HTERT RPE-1 (cell line): Measurements from ENCODE around the gene CCS.
"Not testable (repeated sequence)": the region's sequence is repeated elsewhere in the genome, so short reads cannot be mapped to it uniquely, and the experiment has no call there.

Experiments
- in situ Hi-C: fragments of 300-500 bp; cut with MboI; formaldehyde crosslinking; loops from 4 replicates; pipeline ENCODE4 v1.14.3; 2020; ENCODE audit warnings: low sequenced_read_pairs

Gene CCS

DNA sequence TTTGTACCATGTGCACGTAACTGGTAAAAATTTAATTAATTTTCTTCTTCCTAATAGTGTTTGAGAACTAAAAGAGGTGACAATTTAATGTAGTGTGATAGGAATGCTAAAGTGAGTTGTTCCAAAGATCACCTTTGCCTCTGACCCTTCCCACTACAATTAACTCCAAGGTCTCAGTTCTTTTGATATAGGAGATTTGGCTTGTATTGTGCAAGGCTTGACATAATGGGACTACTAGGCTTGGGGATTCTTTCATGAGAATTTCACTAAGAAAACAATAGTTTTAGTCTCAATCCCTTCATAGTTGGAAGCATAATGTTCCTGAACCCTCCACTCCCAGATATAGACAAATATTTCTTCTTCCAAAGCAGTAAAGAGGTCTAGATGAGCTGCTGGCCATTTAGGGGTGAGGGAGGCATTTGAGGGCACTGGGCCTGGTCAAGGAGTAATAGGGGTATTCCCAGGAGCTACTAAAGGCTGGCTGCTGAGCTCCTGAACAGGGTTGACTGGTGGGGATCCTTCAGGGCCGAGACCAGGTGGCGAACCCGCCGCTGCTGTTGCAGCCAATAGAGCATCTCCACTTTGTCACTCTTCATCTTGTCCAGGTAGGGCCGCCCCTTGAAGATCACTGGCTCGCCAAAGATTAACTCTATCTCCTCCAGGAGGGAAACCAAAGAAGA lies 2.8 kb upstream of the CCS start:
- in situ Hi-C loops: no loop called here

DNA sequence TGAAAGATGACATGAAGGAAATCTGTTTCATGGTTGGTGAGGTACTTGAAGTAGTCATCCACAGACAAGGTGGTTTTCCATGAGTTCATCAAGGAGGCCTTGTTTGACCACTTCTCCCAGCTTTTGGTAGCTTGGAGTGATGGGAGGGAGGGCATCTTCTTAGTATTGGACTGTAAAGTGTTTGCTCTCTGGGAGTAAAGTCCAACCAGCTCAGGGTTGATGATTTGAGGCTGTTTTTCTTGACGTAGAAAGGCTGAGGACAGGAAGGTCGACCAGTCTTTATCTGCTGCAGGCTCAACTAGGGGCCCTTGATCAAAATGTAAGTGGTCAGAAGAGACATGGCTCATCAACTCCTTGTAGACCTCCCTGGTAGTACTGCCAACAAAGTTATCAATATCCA lies 1.8 kb upstream of the CCS start:
- in situ Hi-C loops: no loop called here

DNA sequence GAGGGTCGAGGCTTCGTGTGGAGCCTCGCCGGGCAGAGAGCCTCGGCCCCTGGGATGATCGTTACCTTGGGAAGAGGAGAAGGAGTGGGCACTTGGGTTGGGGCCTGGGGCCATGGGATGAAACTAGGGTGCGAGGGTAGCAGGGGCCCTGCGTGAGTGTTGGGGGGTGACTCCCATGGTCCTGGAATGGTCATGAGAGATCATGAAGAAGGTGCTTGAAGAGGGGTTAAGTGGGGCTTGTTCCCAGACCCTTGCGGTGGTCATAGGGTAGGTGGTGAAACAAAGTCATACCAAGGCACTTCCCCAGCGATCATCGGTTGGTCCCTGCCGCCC lies 284 bp downstream of the CCS start:
- in situ Hi-C loops: no loop called here

DNA sequence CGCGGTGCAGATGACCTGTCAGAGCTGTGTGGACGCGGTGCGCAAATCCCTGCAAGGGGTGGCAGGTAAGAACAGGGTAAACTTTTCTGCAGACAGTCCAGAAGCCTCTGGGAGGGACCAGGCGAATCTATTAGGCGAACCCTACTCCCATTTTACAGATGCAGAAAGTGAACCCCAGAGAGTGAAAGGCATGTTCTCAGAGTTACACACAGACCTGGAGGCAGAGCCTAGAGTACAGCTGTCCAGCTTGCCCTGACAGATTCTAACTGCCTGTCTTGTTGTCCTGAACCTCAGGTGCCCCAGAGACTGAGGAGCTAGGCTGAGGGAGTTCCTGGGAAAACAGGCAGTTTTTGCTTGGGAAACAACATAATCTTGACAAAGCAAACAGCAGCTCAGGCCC lies 665 bp downstream of the CCS start:
- in situ Hi-C loops: no loop called here

DNA sequence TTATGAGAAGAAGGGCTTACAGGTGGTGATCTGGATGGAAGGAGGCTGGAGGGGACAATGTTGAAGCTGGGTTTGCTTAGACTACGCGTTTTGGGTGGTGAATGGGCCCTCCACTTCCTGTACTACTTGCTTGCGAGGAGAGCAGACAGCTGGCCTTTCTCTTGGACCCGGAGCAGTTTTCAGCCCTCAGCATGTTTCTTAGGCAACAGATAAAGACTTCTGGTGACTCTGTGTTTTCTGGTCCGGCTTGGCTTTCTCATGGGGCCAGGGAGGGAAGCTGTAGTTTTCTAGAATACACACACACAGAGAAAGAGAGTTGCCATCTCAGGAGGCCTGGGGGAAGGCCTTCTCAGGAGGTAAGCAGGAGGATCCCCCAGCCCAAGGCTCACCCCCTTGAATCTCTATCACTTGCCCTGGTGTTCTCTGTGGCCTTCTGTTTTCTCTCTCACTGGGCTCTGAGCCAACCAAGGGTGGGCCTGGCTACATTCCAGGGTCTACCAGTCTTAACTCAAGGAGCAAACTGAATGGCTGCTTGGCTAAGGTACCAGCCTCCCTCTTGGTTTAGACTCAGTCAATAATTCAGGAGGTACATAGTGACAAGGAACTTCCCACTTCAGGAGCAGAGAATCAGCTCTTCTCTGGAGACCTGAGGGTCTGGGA lies 2.4 kb downstream of the CCS start:
- in situ Hi-C loops: no loop called here

DNA sequence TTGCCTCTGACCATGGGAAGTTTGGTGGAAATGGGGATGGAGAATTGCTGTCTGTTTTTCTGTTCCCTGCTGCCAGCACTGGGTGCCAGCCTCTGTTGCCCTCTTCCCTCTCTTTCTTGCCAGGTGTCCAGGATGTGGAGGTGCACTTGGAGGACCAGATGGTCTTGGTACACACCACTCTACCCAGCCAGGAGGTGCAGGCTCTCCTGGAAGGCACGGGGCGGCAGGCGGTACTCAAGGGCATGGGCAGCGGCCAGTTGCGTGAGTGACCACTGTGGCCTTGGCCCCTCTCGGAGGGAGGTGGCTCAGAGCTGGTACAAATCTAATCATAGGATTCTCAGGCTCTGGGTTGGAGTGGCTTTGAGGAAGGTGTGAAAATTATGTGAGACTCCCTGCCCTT lies 6.0 kb downstream of the CCS start:
- in situ Hi-C loops: no loop called here

DNA sequence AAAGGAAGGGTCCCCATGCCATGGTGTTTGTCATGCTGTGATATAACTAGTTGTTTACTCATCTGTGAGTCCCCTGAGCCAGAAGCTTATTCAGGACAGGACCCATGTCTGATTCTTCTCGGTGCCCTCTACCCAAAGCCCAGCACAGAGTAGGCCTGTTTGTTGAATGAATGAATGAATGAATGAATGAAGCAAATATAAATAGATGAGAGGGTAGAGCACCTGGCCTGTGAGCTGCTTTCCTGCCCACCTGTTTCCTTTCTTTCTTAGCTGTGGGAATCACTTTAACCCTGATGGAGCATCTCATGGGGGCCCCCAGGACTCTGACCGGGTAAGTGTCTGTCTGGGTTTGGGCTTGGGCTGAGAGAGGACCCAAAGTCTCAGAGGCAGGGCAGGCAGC lies 7.2 kb downstream of the CCS start:
- in situ Hi-C loops: no loop called here

DNA sequence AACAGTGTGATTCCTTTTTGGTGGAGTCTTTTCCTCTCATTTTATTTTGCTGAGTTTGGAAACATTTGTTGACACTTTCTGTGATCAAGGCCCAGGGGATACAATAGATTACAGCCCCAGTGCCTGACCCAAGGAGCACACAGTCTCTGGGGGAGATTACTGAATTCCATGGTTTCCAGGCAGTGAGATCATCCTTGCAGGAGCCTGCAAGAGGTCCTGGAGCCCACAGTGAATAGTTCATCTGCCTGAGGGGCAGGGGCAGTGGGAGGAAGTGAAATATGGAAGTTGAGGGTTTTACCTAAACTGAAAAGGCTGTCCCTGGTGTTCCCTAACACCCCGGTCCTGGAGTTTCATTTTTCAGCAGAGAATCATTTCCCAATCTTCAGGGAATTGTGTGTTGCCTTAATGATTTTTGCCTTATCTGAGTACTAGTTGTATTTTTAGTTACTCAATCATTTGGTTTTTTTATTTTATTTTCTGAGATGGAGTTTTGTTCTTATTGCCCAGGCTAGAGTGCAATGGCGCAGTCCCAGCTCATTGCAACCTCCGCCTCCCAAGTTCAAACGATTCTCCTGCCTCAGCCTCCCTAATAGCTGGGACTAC lies 7.7 kb downstream of the CCS start:
- in situ Hi-C loops: no loop called here

DNA sequence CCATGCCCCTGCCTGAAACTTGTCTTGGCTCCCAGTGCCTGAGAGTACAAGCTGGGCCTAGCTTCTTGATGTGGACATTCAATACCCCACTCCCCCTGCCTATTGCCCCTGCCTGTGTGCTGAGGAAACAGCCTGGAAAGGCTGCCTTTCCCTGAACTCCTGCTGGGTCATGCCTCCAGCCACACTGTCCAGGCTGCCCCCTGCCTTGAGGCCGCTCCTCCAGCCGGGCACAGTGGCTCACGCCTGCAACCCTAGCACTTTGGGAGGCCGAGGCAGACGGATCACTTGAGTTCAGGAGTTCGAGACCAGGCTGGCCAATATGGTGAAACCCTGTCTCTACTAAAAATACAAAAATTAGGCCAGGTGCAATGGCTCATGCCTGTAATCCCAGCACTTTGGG lies 10.1 kb downstream of the CCS start:
- in situ Hi-C loops: no loop called here

DNA sequence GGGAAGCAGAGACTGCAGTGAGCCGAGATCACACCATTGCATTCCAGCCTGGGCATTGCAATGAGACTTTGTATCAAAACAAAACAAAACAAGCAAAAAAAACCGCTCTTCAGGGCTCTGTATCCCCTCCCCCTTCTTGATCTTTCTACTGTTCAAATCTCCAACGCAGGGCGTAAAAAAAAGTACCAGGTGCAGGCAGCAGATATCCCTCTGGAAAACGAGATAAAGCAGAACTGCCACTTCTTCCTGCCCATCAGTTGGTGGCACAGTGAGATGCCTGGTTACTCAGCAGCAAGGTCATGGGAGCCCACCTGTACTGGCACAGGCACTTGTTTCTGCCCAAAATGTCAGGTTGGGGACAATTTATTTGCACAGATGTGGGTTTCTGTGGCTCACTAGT lies 11.2 kb downstream of the CCS start:
- in situ Hi-C loops: no loop called here

DNA sequence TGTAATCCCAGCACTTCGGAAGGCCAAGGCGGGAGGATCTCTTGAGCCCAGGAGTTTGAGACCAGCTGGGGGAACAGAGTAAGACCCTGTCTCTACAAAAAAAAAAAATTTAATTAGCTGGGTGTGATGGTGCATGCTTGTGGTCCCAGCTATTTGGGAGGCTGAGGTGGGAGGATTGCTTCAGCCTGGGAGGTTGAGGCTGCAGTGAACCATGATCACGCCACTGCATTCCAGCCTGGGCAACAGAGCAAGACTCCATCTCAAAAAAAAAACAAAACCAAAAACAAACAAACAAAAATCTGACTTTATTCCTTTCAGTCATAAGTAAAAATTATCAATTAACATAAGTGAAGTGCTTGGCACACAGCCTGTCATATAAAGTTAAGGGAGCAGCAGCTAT lies 13.6 kb downstream of the CCS start:
- in situ Hi-C loops: not testable (repeated sequence)

DNA sequence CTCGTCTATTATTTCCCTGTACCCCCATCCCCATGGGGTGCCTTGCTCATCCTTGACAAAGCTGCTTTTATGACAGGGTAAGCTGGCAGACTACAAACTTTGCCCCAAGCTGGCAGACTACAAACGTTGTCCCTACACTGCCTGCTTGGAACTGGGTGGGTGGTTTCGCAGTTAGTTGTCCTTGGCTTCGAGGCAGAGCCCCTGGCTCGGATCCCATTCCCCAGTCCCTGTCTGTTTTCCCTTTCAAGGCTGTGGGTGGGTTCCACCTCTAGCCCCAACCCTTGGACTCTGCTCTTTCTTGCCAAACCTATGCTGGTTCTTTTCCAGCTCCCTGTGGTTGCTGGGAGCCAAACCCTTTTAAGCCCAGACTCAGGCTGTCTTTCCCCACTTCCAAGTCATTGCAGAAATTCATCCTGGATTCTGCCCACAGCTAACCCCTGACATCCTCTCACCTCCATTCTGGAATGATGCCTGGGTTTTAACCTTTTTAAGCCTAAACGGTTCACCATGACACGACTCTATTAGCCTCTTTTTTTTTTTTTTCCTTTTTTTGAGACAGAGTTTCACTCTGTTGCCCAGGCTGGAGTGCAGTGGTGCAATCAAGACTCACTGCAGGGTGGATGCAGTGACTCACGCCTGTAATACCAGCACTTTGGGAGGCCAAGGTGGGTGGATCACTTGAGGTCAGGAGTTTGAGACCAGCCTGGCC lies 14.3 kb downstream of the CCS start:
- in situ Hi-C loops: no loop called here

DNA sequence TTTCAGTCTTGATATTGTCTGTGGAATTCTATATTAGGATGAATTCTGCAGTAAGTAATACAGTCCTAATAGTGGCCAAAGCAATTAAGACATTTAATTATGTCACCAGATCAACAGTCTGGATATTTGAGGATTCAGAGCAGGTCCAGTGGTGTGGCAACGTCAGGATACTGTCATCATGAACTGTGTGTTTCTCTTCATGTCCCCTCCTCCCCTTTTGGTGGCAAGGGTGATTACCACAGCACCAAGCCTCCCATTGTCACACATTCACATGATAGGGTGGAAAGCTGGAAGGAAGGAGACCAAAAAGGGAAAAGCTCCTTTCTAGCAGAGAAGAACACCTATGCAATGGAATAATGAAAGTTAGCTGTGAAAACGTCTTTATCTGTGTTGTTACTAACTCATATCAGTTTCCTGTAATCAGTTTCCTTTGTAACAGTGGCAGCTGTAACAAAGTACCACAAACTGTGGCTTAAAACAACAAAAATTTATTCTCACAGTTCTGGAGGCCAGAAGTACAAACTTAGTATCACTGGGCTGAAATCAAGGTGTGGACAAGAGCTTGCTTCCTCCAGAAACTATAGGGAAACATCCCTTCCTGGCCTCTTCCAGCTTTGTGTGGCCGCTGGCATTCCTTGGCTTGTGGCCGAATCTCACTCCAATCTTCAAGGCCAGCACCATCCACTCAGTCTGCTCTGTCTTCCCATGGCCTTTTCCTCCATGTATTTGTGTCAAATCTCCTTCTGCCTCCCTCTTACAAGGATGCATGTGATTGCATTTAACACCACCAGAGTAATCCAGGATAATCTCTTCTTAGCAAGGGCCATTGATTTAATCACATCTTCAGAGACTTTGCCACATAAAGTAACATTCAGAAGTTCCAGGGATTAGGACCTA lies 17.0 kb downstream of the CCS start:
- in situ Hi-C loops: no loop called here

DNA sequence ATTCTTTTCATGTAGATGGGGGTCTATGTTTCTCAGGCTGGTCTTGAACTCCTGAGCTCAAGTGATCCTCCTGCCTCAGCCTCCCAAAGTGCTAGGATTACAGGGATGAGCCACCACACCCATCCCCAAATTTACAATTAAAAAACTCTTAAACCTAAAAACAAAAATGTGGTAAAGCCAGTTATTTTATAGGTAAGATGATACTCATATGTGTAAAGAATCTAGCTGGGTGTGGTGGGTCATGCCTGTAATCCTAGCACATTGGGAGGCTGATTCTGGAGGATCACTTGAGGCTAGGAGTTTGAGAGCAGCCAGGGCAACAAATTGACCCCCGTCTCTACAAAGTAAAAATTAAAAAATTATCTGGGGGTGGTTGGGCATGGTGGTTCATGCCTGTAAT lies 19.5 kb downstream of the CCS start:
- in situ Hi-C loops: no loop called here

DNA sequence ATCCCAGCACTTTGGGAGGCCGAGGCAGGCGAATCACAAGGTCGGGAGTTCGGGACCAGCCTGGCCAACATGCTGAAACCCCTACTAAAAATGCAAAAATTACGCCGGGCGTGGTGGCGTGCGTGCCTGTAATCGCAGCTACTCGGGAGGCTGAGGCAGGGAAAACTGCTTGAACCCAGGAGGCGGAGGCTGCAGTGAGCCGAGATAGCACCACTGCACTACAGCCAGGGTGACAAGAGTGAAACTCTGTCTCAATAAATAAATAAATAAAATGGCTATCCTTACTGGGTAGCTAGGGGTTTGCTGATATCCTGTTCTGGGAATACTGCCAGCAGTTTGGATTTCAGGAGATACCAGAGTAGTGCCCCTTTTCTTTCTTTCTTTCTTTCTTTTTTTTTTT lies 21.1 kb downstream of the CCS start:
- in situ Hi-C loops: no loop called here

DNA sequence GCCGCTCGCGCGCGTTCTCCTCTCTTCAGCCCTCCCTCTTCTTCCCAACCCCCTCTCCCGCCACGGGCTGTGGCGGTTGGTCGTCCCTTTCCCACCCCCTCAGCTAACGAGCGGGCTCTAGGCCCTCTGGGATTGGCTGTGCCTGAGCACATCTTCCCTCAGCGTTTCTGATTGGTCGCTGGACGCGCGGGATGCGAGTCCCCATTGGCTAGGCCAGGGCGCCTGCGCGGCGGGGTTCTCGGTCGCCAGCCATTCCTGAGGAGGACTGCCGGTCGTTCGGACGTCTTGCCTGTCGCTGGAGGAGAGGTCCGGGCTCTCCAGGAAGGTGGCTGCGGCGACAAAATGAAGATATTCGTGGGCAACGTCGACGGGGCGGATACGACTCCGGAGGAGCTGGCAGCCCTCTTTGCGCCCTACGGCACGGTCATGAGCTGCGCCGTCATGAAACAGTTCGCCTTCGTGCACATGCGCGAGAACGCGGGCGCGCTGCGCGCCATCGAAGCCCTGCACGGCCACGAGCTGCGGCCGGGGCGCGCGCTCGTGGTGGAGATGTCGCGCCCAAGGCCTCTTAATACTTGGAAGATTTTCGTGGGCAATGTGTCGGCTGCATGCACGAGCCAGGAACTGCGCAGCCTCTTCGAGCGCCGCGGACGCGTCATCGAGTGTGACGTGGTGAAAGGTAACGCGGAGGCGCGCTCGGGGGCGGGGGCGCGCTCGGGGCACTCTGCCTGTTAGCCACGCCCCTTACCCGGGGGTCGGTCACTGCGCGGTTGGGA lies 23.6 kb downstream of the CCS start, which contains the start of gene RBM14:
RBM14 (plus strand) TSS at position 252 of the 776 bp plus-strand sequence; CDS start at position 343, 91 bp downstream.
- in situ Hi-C loops: no loop called here

DNA sequence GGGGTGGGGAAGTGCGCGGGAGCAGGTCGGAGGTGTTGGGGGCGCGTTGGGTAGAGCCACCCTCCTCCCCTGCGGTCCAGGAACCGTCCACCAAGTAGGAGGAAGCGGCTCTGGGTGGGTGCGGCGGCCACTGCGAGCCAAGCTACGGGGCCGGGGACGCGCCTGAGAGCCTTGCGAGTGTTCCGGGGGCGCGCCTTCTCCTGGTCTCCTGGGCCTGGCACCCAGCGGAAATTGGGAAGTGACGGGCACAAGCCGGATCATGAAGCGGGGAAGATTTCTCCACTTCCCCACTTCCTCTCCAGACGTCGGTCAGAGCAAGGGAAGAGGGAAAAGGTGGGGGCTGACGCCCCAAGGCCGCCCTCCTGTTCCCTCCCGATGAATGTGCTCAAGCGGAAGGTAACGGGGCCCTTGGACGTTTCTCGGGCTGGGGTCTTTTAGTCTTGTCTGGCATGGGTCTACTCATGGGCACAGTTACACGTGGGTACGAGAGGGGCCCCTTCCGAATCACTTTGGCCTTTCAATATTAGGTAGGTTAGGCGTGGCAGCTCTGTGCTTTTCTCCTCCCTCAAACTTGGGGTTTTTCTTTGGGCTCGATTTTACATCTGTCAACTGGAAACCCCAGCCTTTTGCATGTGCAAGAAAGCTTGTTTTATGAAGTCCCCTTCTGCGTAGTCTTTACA lies 24.3 kb downstream of the CCS start:
- in situ Hi-C loops: no loop called here

DNA sequence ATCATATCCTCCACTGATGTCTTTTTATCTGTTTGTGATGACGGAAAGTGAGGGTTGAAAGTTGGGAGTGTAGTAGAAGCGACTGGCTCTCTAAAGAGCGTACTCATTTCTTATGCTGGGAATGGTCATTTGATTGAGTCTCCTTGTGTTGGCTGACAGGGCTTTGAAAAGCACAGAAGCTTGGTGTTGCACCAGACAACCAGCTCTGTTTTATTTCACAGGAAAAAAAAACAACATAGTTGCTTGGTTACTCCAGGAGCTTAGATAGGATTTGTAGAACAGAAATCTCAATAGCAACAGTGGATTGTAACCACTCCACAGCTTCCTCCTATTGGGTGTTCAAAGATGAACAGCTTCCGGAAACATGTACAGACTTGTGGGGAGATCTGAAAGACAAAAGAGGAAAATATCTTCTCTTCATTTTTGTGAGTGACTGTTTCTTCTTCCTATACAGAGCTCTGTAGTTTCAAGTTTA lies 26.1 kb downstream of the CCS start:
- in situ Hi-C loops: no loop called here

DNA sequence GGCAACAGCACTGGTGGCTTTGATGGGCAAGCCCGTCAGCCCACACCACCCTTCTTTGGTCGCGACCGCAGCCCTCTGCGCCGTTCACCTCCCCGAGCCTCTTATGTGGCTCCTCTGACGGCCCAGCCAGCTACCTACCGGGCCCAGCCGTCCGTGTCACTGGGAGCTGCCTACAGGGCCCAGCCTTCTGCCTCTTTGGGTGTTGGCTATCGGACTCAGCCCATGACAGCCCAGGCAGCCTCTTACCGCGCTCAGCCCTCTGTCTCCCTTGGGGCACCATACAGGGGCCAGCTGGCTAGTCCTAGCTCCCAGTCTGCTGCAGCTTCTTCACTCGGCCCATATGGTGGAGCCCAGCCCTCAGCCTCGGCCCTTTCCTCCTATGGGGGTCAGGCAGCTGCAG lies 31.5 kb downstream of the CCS start:
- in situ Hi-C loops: no loop called here
